ENCODE measurements around the gene GPAT3.

GRCh38 chr4:83610729-83611128 lies 74.8 kb downstream of the GPAT3 start:
- TF ChIP-seq CTCF (conservative IDR thresholded peaks at IDR 0.05) (no peak), ZFX (IDR thresholded peaks at IDR 0.05) (no peak)

Measured in C4-2B (cell line).